GM18951 (cell line): ENCODE results near the gene ARMC2.
"Not testable (repeated sequence)": the region's sequence is repeated elsewhere in the genome, so short reads cannot be mapped to it uniquely, and the experiment has no call there.

Experiments used
- POLR2A ChIP-seq: IDR thresholded peaks from 4 replicates; pipeline ENCODE4 v1.6.1; 2011; ENCODE audit warnings: mild to moderate bottlenecking; ENCODE audit not compliant: insufficient read length, insufficient read depth; ENCODE audit errors: extremely low read depth
- in situ Hi-C: fragments of 300-500 bp; cut with MboI; formaldehyde crosslinking; loops from one replicate; pipeline ENCODE4 v1.12.0; 2022; ENCODE audit warnings: low sequenced_read_pairs, mixed read lengths, inconsistent platforms; ENCODE audit not compliant: unreplicated experiment

The ARMC2 gene

GRCh38 chr6:108839083-108839642, 9.1 kb upstream of the ARMC2 start:
- no peak for TF ChIP-seq POLR2A
- in situ Hi-C loops = no loop called here

- TF ChIP-seq POLR2A = no peak
- in situ Hi-C loops = no loop called here
Observed at GRCh38 chr6:108840919-108841318, 7.3 kb upstream of the ARMC2 start.

- in situ Hi-C loops = no loop called here
- TF ChIP-seq POLR2A = no peak
Observed at GRCh38 chr6:108841377-108841855, 6.8 kb upstream of the ARMC2 start.

GRCh38 chr6:108844135-108844534, 4.1 kb upstream of the ARMC2 start:
- in situ Hi-C loops = no loop called here

GRCh38 chr6:108845145-108845544, 3.1 kb upstream of the ARMC2 start:
- in situ Hi-C loops = no loop called here
- TF ChIP-seq POLR2A = no peak

More at GRCh38 chr6:108844135-108844534, 4.1 kb upstream of the ARMC2 start:
- TF ChIP-seq POLR2A = no peak

GRCh38 chr6:108846101-108846500, 2.1 kb upstream of the ARMC2 start:
- in situ Hi-C loops = no loop called here
- no peak for TF ChIP-seq POLR2A

- in situ Hi-C loops = no loop called here
- TF ChIP-seq POLR2A = no peak
Observed at GRCh38 chr6:108846628-108847027, 1.6 kb upstream of the ARMC2 start.

- in situ Hi-C loops = no loop called here
- TF ChIP-seq POLR2A = no peak
Observed at GRCh38 chr6:108847738-108848115, 495 bp upstream of the ARMC2 start.

GRCh38 chr6:108850669-108851465, 2.6 kb downstream of the ARMC2 start:
- TF ChIP-seq POLR2A = no peak
- in situ Hi-C loops = no loop called here

GRCh38 chr6:108851756-108852155, 3.5 kb downstream of the ARMC2 start:
- in situ Hi-C loops = no loop called here
- no peak for TF ChIP-seq POLR2A

GRCh38 chr6:108853077-108853476, 4.9 kb downstream of the ARMC2 start:
- in situ Hi-C loops = no loop called here
- no peak for TF ChIP-seq POLR2A

GRCh38 chr6:108862479-108863191, 14.4 kb downstream of the ARMC2 start:
- TF ChIP-seq POLR2A = no peak
- in situ Hi-C loops = no loop called here

- in situ Hi-C loops = not testable (repeated sequence)
Observed at GRCh38 chr6:108865751-108866286, 17.6 kb downstream of the ARMC2 start.
